HepG2 (cell line): ENCODE measurements around the gene AUH. TPM values are rescaled to one million over a fixed set of nuclear protein-coding genes. Genes with fewer than 3 reads are reported as not detected.

Experiments used
- ADNP ChIP-seq: sonication (generic); formaldehyde crosslinking; IDR thresholded peaks from 2 replicates; pipeline ENCODE4 v1.4.0; 2020; ENCODE audit warnings: missing genetic modification reagents
- ATF7-NPFF ChIP-seq: sonication (generic); formaldehyde crosslinking; IDR thresholded peaks from 2 replicates; pipeline ENCODE4 v1.8.1; 2023; ENCODE audit warnings: mild to moderate bottlenecking, low read depth, missing genetic modification reagents, moderate library complexity
- HDAC2 ChIP-seq: sonication (generic); formaldehyde crosslinking; IDR thresholded peaks from 2 replicates; pipeline ENCODE4 v1.4.0; 2020; ENCODE audit warnings: missing genetic modification reagents
- IKZF5 ChIP-seq: IDR thresholded peaks from 2 replicates; pipeline ENCODE4 v1.6.1; 2018; ENCODE audit warnings: missing genetic modification reagents, mild to moderate bottlenecking, missing compliant biosample characterization
- LCORL ChIP-seq, 2 experiments: fragments of 450-650 bp in 1 of 2; sonication (generic) in 1 of 2; formaldehyde crosslinking in 1 of 2; IDR thresholded peaks; 2 replicates each; pipeline versions ENCODE4 v1.5.0 to v1.6.1; 2017 to 2020; ENCODE audit warnings: antibody characterized with exemption in 1 of 2, missing genetic modification reagents in 1 of 2
- MAF1 ChIP-seq: sonication (generic); formaldehyde crosslinking; IDR thresholded peaks from 2 replicates; pipeline ENCODE4 v1.5.0; 2020; ENCODE audit warnings: missing genetic modification reagents, borderline replicate concordance
- NR2F1 ChIP-seq, 2 experiments: fragments of 450-650 bp in 1 of 2; formaldehyde crosslinking in 1 of 2; IDR thresholded peaks; 2 replicates each; pipeline versions ENCODE4 v1.5.0 to v1.6.1; 2016 to 2020; ENCODE audit warnings: mild to moderate bottlenecking in 1 of 2, missing compliant biosample characterization in 1 of 2, missing genetic modification reagents in 1 of 2, moderate library complexity in 1 of 2
- PATZ1 ChIP-seq: sonication (generic); formaldehyde crosslinking; IDR thresholded peaks from 2 replicates; pipeline ENCODE4 v1.4.0; 2020; ENCODE audit warnings: missing genetic modification reagents
- PHF21A ChIP-seq: sonication (generic); formaldehyde crosslinking; IDR thresholded peaks from 2 replicates; pipeline ENCODE4 v1.5.0; 2020; ENCODE audit warnings: mild to moderate bottlenecking, missing genetic modification reagents
- RBFOX2 ChIP-seq: fragments of 200-400 bp; formaldehyde crosslinking; IDR thresholded peaks from 2 replicates; pipeline ENCODE4 v1.6.1; 2017; ENCODE audit warnings: low read depth, mild to moderate bottlenecking, low read length
- SOX6 ChIP-seq, 2 experiments: fragments of 450-650 bp in 1 of 2; sonication (generic) in 1 of 2; formaldehyde crosslinking in 1 of 2; IDR thresholded peaks; 2 replicates each; pipeline versions ENCODE4 v1.4.0 to v1.6.1; 2017 to 2020; ENCODE audit warnings: antibody characterized with exemption in 1 of 2, mild to moderate bottlenecking in 1 of 2, missing genetic modification reagents in 1 of 2
- TSC22D2 ChIP-seq: sonication (generic); formaldehyde crosslinking; IDR thresholded peaks from 2 replicates; pipeline ENCODE4 v1.5.1; 2020; ENCODE audit warnings: missing genetic modification reagents, mild to moderate bottlenecking, borderline replicate concordance
- ZBTB7B ChIP-seq: sonication (generic); formaldehyde crosslinking; IDR thresholded peaks from 2 replicates; pipeline ENCODE4 v1.4.0; 2020; ENCODE audit warnings: missing genetic modification reagents
- ZFP36 ChIP-seq: fragments of 150-350 bp; IDR thresholded peaks from 2 replicates; pipeline ENCODE4 v1.6.1; 2018; ENCODE audit warnings: borderline replicate concordance, low read length, low read depth; ENCODE audit not compliant: partially characterized antibody
- ZFYVE20 ChIP-seq: sonication (generic); formaldehyde crosslinking; IDR thresholded peaks from 2 replicates; pipeline ENCODE4 v1.8.0; 2023; ENCODE audit warnings: low read depth, mild to moderate bottlenecking, moderate library complexity, missing genetic modification reagents, borderline replicate concordance
- ZHX1 ChIP-seq: sonication (generic); formaldehyde crosslinking; IDR thresholded peaks from 2 replicates; pipeline ENCODE4 v1.8.1; 2022; ENCODE audit warnings: low read depth, mild to moderate bottlenecking, missing genetic modification reagents
- ZNF335 ChIP-seq: sonication (generic); formaldehyde crosslinking; IDR thresholded peaks from 2 replicates; pipeline ENCODE4 v1.4.0; 2020; ENCODE audit warnings: missing genetic modification reagents
- ZNF441 ChIP-seq: sonication (generic); formaldehyde crosslinking; IDR thresholded peaks from 2 replicates; pipeline ENCODE4 v1.7.0; 2021; ENCODE audit warnings: missing genetic modification reagents, borderline replicate concordance
- ZNF451 ChIP-seq: sonication (generic); formaldehyde crosslinking; IDR thresholded peaks from 2 replicates; pipeline ENCODE4 v1.5.0; 2020; ENCODE audit warnings: mild to moderate bottlenecking, missing genetic modification reagents
- polyA plus RNA-seq, 8 experiments: library from polyadenylated mRNA; depleted of rRNA in 3 of 8; stranded (reverse) in 7 of 8; unstranded in 1 of 8; fragments of >200 nt; fragmentation: Illumina TruSeq in 4 of 8; extraction: Trizol in 4 of 8; gene quantifications; 2 replicates each; pipeline versions ENCODE4 v1.2.1 to v1.2.3, GENCODE V29; 2011 to 2016; ENCODE audit warnings: low read depth in 4 of 8, missing spikeins in 1 of 8, mixed read lengths in 1 of 8; ENCODE audit not compliant: insufficient read depth in 1 of 8
- total RNA-seq, 5 experiments: library from RNA; depleted of rRNA; stranded (reverse); fragments of >200 nt; fragmentation: Illumina TruSeq; extraction: Trizol; gene quantifications; 2 replicates each; pipeline ENCODE4 v1.2.3, GENCODE V29; 2016; ENCODE audit warnings: low read depth in 1 of 5
- TF ChIP-seq, protein P1 (sequence below): IDR thresholded peaks from 2 replicates; pipeline ENCODE4 v1.6.1; 2018; ENCODE audit warnings: missing genetic modification reagents
- TF ChIP-seq, protein P2 (sequence below): sonication (generic); formaldehyde crosslinking; conservative IDR thresholded peaks from 2 replicates; pipeline ENCODE4 v1.4.0; 2020; ENCODE audit warnings: missing genetic modification reagents

AUH gene
- total and polyA plus RNA-seq, 2 of the 13 experiments (the other 11 are each of a cell fraction or from before 2014, with no cell fraction given) = 25.8 to 31.9 TPM

GRCh38 chr9:91211919-91212318 lies 149.8 kb downstream of the AUH start (continued):
- TF ChIP-seq ZHX1 (CRISPR knock-in tag) = no peak
- TF ChIP-seq PHF21A (CRISPR knock-in tag) = no peak
- peak; percentile 52; the same call in 1 of the 2 replicates for TF ChIP-seq TSC22D2 (CRISPR knock-in tag)
- no peak for TF ChIP-seq ATF7-NPFF (CRISPR knock-in tag)
- no peak for TF ChIP-seq ZNF441 (CRISPR knock-in tag)
- TF ChIP-seq ZFP36 = no peak
- TF ChIP-seq HDAC2 (CRISPR knock-in tag) = no peak
- no peak for TF ChIP-seq ZNF335 (CRISPR knock-in tag)
- no peak for TF ChIP-seq MAF1
- TF ChIP-seq IKZF5 (CRISPR knock-in tag) = no peak
- TF ChIP-seq ZNF451 (CRISPR knock-in tag) = no peak
- TF ChIP-seq RBFOX2 = peak; percentile 56; the same call in 1 of the 2 replicates
- TF ChIP-seq, protein P1, sequence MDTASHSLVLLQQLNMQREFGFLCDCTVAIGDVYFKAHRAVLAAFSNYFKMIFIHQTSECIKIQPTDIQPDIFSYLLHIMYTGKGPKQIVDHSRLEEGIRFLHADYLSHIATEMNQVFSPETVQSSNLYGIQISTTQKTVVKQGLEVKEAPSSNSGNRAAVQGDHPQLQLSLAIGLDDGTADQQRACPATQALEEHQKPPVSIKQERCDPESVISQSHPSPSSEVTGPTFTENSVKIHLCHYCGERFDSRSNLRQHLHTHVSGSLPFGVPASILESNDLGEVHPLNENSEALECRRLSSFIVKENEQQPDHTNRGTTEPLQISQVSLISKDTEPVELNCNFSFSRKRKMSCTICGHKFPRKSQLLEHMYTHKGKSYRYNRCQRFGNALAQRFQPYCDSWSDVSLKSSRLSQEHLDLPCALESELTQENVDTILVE (CRISPR knock-in tag) = no peak
- TF ChIP-seq PATZ1 = peak; percentile 23; the same call in 1 of the 2 replicates
- 0 out of 2 replicates have a peak, but pooled peaks have one; percentile 48 for TF ChIP-seq ZBTB7B
- TF ChIP-seq NR2F1 (CRISPR knock-in tag; IDR thresholded peaks at IDR 0.05) = no peak
- TF ChIP-seq ZFYVE20 (CRISPR knock-in tag) = no peak
- TF ChIP-seq SOX6 (IDR thresholded peaks at IDR 0.05) = no peak
- TF ChIP-seq SOX6 (CRISPR knock-in tag; IDR thresholded peaks at IDR 0.05) = peak; percentile 14; the same call in 1 of the 2 replicates
- no peak for TF ChIP-seq LCORL (IDR thresholded peaks at IDR 0.05)
- no peak for TF ChIP-seq LCORL (CRISPR knock-in tag; IDR thresholded peaks at IDR 0.05)
- TF ChIP-seq, protein P2, sequence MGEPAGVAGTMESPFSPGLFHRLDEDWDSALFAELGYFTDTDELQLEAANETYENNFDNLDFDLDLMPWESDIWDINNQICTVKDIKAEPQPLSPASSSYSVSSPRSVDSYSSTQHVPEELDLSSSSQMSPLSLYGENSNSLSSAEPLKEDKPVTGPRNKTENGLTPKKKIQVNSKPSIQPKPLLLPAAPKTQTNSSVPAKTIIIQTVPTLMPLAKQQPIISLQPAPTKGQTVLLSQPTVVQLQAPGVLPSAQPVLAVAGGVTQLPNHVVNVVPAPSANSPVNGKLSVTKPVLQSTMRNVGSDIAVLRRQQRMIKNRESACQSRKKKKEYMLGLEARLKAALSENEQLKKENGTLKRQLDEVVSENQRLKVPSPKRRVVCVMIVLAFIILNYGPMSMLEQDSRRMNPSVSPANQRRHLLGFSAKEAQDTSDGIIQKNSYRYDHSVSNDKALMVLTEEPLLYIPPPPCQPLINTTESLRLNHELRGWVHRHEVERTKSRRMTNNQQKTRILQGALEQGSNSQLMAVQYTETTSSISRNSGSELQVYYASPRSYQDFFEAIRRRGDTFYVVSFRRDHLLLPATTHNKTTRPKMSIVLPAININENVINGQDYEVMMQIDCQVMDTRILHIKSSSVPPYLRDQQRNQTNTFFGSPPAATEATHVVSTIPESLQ (CRISPR knock-in tag) = no peak
- TF ChIP-seq ADNP = no peak
